Thoracic aorta (tissue), 2 donors: ENCODE results near the gene USP7. TPM values are rescaled to one million over a fixed set of nuclear protein-coding genes. Genes with fewer than 3 reads are reported as not detected.

ENCODE experiments used
- ATAC-seq: fragments of 150-250 bp; one replicate; pipeline ENCODE4 v1.8.0; 2017; ENCODE audit warnings: low read depth; ENCODE audit not compliant: insufficient number of reproducible peaks, low FRiP score
- DNase-seq: peaks from one replicate; pipeline ENCODE4 v3.0.0-alpha.2; 2020; ENCODE audit warnings: low spot score
- H3K27ac ChIP-seq, 2 donors: fragments of 200-600 bp; sonication (generic); 1 replicate in 1 of 2; 2 replicates in 1 of 2; pipeline ENCODE4 v1.5.1; 2016; ENCODE audit warnings: mild to moderate bottlenecking in 2 of 2, moderate library complexity in 2 of 2
- H3K27me3 ChIP-seq: fragments of 200-600 bp; sonication (generic); replicated peaks from 2 replicates; pipeline ENCODE4 v1.6.0; 2016; ENCODE audit warnings: mild to moderate bottlenecking; ENCODE audit not compliant: insufficient read depth
- H3K36me3 ChIP-seq: fragments of 200-600 bp; sonication (generic); one replicate; pipeline ENCODE4 v1.5.1; 2016
- H3K4me1 ChIP-seq, 2 donors: fragments of 200-600 bp; sonication (generic); 1 replicate in 1 of 2; 2 replicates in 1 of 2; pipeline versions ENCODE4 v1.5.1 to v1.6.0; 2016; ENCODE audit warnings: low read depth in 2 of 2, mild to moderate bottlenecking in 1 of 2; ENCODE audit not compliant: control insufficient read depth in 1 of 2
- H3K4me3 ChIP-seq: fragments of 200-600 bp; sonication (generic); 2 replicates; pipeline ENCODE4 v1.5.1; 2016; ENCODE audit warnings: mild to moderate bottlenecking
- H3K9me3 ChIP-seq: fragments of 200-600 bp; sonication (generic); 2 replicates; pipeline ENCODE4 v1.5.1; 2016
- total RNA-seq, 2 donors: library from RNA; depleted of rRNA; stranded (reverse); fragments of >200 nt; gene quantifications; one replicate each; pipeline versions ENCODE4 v1.1.0 to v1.2.3, GENCODE V29; 2016
- TF ChIP-seq, protein P1 (sequence below): fragments of 200-600 bp; sonication (generic); IDR thresholded peaks from one replicate; pipeline ENCODE4 v1.5.1; 2019; ENCODE audit warnings: antibody characterized with exemption

USP7 gene
- total RNA-seq, 2 donors from 2014 or later, result 61.2 to 93.8 TPM

DNA sequence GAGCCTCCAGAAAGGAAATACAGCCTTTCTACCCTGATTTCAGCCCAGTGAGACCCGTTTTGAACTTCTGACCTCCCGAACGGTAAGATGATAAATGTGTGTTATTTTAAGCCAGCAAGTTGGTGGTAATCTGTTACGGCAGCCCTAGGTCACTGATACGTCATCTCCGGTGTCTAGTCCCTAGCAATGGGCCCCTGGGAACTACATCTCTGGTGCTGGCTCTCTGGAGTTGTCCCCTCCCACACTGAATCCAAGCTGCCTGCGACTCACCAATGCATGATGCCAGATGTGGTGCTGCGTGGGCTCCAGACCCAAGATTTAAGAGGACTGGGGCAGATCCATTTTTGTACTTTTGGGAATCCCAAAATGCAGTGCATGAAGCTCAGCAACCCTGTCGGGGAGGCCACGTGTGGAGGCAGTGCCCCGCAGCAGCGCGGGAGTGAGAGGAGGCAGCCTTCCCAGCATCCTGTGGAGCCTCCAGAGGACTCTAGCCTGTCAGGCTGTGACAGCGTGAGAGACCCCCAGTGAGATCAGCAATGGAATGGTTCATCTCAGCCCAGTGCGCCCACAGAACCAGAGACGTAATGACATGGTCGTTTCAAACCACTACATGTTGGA is 43.6 kb upstream of the USP7 start:
- no peaks in the 10 kb centered on the region for H3K9me3 ChIP-seq
- ATAC-seq (no peak), DNase-seq (no peak)
- no peaks in the 10 kb centered on the region for H3K36me3 ChIP-seq
- H3K4me1 ChIP-seq, result peaks cover 0 to 10% of the 10 kb centered on the region in 2 donors
- no peak overlapping the region for H3K27ac ChIP-seq
- H3K27me3 ChIP-seq, result no peaks in the 10 kb centered on the region
- H3K4me3 ChIP-seq, result no peak overlapping the region
- TF ChIP-seq, protein P1, sequence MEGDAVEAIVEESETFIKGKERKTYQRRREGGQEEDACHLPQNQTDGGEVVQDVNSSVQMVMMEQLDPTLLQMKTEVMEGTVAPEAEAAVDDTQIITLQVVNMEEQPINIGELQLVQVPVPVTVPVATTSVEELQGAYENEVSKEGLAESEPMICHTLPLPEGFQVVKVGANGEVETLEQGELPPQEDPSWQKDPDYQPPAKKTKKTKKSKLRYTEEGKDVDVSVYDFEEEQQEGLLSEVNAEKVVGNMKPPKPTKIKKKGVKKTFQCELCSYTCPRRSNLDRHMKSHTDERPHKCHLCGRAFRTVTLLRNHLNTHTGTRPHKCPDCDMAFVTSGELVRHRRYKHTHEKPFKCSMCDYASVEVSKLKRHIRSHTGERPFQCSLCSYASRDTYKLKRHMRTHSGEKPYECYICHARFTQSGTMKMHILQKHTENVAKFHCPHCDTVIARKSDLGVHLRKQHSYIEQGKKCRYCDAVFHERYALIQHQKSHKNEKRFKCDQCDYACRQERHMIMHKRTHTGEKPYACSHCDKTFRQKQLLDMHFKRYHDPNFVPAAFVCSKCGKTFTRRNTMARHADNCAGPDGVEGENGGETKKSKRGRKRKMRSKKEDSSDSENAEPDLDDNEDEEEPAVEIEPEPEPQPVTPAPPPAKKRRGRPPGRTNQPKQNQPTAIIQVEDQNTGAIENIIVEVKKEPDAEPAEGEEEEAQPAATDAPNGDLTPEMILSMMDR, result no peak

DNA sequence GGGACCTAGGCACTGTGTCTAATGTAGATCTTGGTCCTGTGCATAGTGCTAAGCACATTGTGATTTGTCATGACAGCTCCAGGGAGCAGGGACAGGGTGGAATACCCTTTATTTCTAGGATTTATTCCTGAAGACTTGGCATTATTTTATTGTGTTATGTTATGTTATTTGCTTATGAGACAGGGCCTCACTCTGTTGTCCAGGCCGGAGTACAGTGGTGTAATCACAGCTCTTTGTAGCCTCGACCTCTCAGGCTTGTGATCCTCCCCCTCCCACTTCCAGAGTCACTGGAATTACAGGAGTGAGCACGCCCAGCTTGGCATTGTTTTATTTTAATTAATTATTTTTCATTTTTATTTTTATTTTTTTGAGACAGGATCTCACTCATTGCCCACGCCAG is 40.5 kb upstream of the USP7 start:
- no peaks in the 10 kb centered on the region for H3K27me3 ChIP-seq
- H3K36me3 ChIP-seq, result no peaks in the 10 kb centered on the region
- H3K4me1 ChIP-seq, result peaks cover 0 to 9% of the 10 kb centered on the region in 2 donors
- H3K9me3 ChIP-seq, result no peaks in the 10 kb centered on the region
- ATAC-seq (no peak), DNase-seq (no peak)
- TF ChIP-seq, protein P1, result no peak
- no peak overlapping the region for H3K4me3 ChIP-seq
- H3K27ac ChIP-seq, result no peak overlapping the region

DNA sequence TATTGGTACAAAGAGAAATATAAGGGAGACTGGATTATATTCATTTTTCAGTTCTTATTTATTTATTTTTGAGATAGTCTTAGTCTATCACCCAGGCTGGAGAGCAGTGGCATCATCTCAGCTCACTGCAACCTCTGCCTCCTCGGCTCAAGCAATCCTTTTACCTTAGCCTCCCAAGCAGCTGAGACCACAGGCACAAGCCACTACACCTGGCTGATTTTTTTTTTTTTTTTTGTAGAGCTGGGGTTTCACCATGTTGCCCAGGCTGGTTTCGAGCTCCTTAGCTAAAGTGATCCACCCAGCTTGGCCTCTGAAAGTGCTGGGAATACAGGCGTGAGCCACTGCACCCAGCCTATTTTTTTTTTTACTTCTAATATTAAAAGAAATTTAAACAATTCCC is 40.1 kb upstream of the USP7 start:
- no peak for DNase-seq
- Histone ChIP-seq H3K4me3 (no peak overlapping the region), H3K27me3 (no peaks in the 10 kb centered on the region), H3K27ac (no peak overlapping the region), H3K4me1 (peaks cover 0 to 5% of the 10 kb centered on the region in 2 donors), H3K36me3 (no peaks in the 10 kb centered on the region), H3K9me3 (no peaks in the 10 kb centered on the region)
- TF ChIP-seq, protein P1, result no peak
- no peak for ATAC-seq

DNA sequence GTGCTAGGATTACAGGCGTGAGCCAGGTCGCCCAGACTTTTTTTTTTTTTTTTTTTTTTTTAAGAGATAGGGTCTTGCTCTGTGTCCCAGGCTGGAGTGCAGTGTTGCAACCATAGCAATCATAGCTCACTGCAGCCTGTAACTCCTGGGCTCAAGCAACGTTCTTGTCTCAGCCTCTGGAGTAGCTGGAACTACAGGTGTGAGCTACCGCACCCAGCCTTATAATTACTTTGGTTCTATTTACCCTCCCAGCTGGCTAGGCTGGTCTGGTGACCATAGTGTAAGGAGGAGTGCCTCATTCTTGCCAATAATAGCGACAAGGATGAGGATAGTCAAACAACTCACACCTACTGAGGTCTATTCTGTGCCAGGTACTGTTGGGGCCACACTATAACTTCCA is 39.6 kb upstream of the USP7 start:
- TF ChIP-seq, protein P1, result no peak
- Histone ChIP-seq H3K27ac (no peak overlapping the region), H3K4me1 (peaks cover 0 to under 1% of the 10 kb centered on the region in 2 donors), H3K4me3 (no peak overlapping the region), H3K36me3 (no peaks in the 10 kb centered on the region), H3K27me3 (no peaks in the 10 kb centered on the region), H3K9me3 (no peaks in the 10 kb centered on the region)
- DNase-seq (no peak), ATAC-seq (no peak)

DNA sequence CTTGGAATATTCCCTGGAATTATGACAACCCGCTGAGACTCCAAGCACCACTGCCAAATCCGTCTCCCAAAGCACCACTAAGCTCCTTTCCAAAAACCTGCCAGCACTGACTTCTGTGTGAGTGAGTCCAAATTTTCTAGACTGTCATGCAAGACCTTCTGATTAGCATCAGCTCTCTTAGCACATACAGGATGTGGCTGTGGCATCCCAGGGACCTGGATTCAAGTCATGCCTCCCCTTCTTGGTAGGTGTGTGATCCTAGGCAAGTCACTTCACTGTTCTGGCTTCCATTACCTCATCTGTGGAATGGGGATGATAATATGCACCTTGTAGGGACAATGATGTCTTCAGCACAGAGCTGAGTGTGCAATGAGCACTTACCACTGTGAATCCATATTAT is 38.3 kb upstream of the USP7 start:
- DNase-seq, result no peak
- Histone ChIP-seq H3K36me3 (no peaks in the 10 kb centered on the region), H3K9me3 (no peaks in the 10 kb centered on the region), H3K27ac (no peak overlapping the region), H3K27me3 (no peaks in the 10 kb centered on the region), H3K4me3 (no peak overlapping the region), H3K4me1 (no peaks in the 10 kb centered on the region)
- ATAC-seq, result no peak
- TF ChIP-seq, protein P1, result no peak
